ENCODE data around the gene PCCA.
A peak's percentile ranks its signal among the peaks of the same experiment; 100 is the strongest.
"Not testable (repeated sequence)": the region's sequence is repeated elsewhere in the genome, so short reads cannot be mapped to it uniquely, and the experiment has no call there.

The PCCA gene, protein sequence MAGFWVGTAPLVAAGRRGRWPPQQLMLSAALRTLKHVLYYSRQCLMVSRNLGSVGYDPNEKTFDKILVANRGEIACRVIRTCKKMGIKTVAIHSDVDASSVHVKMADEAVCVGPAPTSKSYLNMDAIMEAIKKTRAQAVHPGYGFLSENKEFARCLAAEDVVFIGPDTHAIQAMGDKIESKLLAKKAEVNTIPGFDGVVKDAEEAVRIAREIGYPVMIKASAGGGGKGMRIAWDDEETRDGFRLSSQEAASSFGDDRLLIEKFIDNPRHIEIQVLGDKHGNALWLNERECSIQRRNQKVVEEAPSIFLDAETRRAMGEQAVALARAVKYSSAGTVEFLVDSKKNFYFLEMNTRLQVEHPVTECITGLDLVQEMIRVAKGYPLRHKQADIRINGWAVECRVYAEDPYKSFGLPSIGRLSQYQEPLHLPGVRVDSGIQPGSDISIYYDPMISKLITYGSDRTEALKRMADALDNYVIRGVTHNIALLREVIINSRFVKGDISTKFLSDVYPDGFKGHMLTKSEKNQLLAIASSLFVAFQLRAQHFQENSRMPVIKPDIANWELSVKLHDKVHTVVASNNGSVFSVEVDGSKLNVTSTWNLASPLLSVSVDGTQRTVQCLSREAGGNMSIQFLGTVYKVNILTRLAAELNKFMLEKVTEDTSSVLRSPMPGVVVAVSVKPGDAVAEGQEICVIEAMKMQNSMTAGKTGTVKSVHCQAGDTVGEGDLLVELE

DNA sequence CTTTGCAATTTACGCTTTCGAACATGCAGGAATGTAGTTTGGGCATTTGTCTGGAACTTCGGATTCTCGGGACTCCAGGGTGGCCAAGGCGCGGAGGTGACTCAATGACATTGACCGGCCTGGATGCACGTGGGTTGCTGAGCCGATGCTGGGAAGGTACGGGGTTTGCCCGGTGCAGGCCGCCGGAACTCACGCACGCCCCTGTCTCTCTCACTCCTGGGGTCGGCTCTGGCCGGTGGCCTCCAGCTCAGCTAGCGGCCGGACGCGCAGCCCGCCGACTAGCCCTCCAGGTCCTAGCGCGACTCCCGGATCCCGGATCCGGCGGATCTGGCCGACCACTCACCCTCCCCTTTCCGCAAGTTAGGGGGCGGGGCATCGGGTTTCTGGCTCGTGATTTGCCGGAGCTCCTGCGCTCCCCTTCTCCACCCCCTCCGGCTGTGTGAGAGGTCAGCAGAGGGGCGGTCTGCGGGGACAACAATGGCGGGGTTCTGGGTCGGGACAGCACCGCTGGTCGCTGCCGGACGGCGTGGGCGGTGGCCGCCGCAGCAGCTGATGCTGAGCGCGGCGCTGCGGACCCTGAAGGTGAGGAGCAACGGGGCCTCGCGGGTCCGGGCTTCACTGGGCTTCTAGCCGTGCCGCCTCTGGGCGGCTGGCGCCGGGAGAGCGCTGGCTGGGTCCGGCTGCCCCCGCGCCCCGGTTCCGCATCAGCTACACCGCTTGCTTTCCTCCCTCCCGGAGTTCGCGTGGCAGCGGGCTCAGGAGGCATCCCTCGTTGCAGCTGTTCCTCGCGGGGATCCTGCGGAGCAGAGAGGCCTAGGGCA is at the start of gene PCCA:
TSS of gene PCCA (plus strand) at position 450 of the 821 bp plus-strand sequence. CDS start at position 478, 28 bp downstream.
- peak; percentile 71 for DNase-seq

DNA sequence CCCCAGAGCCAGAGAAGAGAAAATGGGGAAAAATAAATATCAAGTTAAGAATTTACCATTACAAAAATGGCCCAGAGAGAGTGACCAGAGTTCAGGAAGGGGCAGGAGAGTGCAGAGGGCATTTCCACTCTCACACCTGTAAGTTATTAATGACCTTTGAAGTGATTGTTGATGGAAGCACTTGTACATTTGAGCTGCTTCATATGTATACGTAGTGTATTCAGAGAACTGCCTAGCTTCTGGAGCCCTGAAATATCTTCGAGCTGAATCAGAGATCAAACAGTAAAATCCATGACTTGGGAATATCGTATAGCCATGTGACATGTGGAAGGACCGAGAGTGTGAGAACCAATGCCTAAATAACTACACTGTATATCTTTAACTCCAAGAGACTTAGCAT is 49.2 kb upstream of the PCCA start:
- DNase-seq, result peak; percentile 64

DNA sequence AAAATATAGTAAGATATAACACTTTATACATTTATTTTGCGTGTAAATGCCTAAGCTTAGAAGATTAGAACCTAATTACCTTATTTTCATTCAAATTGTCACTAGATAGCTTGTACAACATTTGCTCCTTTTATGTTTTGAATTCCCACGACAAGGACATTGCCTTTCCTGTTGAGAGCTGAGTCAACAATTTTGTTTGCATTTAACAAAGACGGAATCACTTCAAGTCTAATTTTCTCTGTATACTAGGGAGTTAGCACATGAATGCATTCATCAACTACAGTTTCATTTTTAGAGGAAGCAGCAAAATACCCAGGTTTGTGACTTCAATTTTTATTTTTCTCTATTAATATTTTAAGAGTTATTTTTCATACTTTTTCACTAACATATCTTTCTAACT is 48.7 kb upstream of the PCCA start:
- DNase-seq, result peak; percentile 68

DNA sequence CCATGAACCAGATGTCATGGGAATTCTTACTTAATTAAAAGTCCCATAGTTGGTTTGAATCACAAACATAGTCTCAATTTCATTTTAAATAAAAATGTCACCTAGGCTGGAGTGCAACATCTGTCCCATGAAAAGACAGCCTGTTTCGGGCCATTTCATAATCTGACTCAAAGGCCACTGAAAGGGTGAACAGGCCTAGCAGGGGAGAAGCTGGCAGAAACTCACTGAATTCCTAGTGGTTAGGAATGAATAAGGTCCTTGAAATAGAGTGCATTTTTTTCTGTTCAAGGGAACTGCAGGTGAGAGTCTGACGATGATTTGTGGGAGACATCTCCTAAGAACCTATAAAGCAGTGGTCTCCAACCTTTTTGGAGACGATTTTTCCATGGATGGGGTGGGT is 44.0 kb upstream of the PCCA start:
- DNase-seq, result no peak

DNA sequence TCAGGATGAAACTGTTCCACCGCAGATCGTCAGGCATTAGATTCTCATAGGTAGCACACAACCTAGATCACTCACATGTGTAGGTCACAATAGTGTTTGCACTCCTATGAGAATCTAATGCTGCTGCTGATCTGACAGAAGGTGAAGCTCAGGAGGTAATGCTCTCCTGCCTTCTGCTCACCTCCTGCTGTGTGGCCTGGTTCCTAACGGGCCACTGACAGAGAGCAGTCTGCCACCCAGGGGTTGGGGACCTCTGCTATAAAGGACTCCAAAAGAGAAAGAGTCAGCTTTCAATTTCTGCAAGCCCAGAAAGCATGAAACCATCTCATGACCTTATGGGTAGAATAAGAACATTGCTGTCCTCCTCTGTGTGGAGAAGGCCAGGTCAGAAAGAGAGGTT is 43.5 kb upstream of the PCCA start:
- no peak for DNase-seq

DNA sequence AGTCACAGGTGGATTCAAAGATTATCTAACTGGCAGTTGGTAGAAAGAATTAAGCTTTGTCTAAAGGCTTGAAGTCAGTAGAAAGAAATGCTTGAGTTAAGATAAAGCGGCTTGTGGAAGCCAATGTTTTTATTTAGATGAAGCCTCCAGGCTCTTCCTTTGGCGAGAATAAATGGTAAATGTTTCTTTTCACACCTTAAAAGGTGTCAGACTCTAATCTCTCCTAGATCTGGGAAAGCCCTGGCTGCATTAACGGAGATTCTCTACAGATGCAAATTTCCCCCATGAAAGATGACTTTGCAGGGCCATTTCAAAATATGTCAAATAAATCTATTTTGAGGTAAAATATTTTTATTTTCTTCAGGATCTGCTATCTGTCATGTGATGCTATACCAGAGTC is 37.8 kb upstream of the PCCA start:
- DNase-seq, result no peak

DNA sequence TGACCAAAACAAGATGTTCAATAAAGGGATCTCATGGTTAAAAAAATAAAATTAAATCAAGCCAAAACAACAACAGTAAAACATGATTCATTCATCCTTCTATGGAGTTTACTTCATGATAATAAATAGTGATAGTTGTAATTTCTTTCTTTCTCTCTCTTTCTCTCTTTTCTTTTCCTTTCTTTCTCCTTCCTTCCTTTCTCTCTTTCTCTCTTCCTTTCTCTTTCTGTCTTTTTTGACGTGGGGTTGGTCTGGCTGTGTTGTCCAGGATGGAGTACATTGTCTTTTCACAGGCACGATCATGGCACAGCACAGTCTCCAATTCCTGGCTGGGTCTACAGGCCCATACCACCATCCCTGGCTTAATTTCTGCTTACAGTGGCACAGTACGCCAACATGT is 29.1 kb upstream of the PCCA start:
- DNase-seq, result no peak

DNA sequence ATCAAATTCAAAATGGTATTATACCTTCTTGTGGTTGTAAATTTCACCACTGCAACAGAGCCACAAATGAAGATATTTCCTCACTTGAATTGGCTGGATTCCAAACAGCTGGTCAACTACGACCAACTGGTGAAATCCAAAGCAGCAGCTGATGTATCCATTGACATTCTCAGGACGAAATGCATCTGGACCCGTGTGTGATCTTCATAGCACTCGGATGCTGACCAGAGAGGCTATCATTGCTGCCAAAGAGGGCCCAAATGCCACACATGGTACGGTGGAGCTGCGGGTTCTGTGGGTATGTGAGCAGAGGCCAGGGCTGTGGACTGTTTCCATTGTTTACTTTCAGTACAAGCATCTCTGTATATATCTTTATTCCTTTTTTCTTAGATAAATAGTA is 25.6 kb upstream of the PCCA start:
- DNase-seq, result no peak

DNA sequence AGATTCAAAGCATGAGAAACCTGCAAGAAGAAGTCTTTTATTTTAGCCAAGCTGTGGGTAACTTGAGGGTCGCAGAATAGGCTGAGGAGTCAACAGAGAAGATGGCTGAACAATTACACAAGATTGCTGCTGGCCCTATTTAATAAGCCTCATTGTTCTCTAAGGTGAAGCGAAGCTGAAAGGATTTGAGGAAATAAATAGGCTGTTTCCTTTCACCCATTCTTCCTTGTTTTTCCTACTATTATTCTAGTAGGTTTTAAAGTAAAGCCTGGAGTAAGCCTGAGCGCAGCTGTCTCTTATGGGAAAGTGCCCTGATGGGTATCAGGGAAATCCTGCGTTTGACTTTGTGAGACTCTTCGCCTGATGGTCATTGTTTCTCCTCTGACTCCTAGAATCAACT is 25.0 kb upstream of the PCCA start:
- DNase-seq, result no peak

DNA sequence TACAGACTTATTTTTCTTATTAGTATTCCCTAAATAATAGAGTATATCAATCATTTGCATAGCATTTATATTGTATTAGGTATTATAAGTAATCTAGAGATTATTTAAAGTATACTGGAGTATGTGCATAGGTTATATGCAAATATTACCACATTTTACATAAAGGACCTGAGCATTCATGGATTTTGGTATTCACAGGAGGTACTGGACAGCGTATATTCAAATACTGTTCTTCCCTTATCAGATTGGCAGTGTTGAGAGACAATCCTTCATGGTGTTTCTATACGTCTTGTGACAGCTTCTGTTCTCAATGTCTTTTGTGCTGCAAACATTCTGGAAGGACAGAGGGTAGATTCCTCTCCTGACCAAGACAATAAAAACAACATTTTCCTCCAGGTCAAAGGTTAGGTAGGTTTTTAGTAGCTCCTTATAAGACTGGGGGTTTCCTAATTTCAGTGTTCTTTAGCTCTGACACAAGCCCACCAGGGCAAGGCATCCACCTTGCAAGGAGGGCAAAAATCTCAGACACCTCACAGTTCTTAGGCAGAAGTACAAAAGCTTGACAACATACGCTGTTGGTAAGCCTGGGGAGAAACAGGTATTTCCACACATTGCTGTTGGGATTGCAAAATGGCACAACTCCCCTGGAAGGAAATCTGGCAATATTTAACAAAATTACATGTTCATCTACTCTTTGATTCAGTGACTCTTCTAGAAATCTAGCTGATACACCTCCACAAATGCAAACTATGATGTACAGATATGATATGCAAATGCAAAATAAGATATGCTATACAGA is 20.6 kb upstream of the PCCA start:
- no peak for DNase-seq

DNA sequence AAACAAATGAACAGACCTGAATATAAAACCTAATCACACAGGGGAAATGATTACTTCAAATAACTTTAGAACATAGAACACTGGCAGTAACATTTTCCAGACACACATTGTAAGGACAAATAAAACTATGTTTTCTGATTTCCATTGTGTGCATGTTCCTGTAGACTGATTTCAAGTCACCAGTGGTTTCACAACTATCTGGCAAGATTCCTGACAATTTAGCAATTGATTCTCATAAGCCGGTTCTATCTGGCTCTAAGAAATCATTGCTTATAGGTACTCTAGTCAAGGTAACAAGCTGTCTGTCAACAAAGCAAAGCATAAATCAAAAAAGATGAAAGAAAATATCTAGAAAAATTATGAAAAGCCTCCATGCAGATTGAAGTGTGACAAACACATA is 19.6 kb upstream of the PCCA start:
- DNase-seq, result no peak

DNA sequence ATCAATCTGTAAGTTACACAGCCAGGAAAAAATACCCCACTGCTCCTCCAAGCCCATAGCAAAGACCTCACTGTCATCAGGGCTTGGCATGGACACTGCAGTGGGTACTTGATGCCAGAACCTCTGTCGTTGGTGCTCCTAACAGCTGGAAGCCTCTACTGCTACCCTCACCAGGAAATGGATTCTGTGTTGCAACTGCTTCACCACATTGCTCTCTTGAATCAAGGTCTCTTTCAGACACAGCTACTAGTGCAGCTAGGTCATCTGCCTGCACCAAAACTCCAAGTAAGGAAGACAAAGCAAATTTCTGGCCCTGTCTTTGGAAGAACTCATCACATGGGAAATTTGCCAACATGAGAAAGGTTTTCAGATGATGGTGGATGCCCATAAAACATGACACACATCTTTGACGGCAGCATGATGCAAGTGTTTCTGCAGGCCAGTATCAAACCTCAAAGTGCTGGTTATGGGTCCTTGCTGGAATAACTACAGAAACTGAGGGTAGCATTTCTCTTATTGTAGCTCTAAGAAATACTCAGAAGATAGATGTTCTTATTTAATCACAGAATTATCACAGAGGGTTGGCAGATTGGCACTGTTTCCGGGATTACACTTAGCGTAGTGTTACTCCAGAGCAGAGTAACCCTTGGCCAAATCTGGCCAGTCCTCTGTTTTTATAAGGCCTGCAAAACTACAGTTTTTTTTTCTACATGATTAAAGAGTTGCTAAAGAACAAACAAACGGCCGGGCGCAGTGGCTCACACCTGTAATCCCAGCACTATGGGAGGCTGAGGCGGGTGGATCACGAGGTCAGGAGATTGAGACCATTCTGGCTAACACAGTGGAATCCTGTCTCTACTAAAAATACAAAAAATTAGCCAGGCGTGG is 12.9 kb upstream of the PCCA start:
- no peak for DNase-seq

DNA sequence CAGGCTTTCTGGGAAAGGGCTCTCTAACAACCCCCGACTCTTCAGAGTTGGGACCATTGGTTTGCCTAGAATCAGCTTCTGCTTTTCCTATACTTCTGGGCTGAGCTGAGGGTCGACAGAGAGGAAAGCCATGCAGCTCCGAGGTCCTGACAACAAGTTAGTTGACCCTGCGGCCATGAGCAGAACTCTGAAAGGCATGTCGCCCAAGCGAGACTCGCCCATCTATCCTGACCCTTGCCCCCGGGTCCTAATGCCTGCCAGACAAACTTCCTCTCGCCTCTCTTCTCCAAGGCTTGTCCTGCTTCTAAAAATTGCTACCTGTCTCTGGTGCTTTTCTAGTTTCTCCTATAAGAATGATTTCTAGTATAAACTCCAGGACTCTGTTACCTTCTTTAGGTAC is 9.9 kb upstream of the PCCA start:
- DNase-seq, result not testable (repeated sequence)

DNA sequence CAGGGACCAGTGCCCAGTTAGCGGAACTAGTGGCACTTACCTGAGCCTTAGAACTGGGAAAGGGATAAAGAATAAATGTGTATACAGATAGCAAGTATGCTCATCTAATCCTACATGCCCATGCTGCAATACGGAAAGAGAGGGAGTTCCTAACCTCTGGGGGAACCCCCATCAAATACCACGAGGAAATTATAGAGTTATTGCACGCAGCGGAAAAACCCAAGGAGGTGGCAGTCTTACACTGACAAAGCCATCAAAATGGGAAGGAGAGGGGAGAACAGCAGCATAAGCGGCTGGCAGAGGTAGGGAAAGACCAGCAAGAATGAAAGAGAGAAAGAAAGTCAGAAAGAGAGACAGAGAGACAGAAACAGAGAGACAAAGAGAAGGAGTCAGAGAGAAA is 5.5 kb upstream of the PCCA start:
- DNase-seq, result not testable (repeated sequence)

DNA sequence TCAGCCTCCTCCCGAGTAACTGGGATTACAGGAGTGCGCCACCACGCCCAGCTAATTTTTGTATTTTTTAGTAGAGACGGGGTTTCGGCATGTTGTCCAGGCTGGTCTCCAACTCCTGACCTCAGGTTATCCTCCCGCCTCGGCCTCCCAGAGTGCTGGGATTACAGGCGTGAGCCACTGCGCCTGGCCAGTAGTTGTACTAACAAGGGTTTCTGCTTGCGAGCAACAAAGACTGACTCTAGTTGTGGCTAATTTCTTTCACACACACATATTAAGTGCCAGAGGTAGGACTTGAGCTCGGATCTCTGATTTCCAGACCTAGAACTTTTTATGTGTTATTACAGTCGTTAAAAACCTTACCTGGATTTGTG is 635 bp upstream of the PCCA start:
- DNase-seq, result no peak

DNA sequence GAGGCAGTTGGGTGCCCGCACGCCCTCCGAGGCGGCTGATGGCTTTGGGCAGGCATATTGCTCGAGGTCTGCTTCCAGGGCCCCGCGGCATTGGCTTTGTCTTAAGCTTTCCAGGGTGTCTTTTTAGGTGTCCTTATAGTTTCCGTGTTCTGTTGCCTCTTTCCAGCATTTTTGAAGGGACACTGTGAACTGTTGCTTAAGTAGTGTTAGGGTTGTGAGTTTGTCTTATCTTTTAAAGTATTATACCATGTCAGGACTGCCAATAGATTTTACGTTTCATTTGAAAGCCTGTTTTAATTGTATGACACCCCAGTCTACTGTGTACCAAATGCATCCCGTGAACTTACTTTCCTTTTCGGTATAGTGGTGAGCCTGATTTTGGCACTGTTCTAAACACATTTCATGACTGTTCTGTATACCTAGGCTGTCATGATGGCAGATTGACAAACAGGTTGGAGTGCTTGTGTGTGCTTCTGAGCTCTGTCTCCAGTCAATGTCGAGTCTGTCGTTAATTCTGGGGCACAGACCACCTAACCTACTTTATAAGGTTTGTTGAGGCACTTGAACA is 656 bp downstream of the PCCA start:
- DNase-seq, result peak; percentile 7

DNA sequence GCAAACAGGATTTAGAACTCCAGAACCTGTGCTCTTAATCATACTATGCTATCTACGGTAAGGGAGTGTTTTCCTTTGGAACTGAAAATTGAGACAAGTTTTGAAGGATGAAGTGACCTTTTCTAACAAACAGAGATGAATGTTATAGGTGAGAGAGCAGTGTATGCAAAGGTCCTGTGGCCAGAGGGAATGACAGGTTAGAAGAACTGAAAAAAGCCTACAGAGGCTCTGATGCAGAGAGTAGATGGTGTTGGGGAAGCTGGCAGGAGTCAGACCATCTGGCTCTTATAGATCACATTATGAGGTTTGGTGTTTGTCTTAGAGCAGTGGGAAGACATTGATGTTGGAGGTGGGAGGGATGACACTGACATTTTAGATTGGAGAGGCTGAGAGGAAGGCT is 2.0 kb downstream of the PCCA start:
- DNase-seq, result no peak

DNA sequence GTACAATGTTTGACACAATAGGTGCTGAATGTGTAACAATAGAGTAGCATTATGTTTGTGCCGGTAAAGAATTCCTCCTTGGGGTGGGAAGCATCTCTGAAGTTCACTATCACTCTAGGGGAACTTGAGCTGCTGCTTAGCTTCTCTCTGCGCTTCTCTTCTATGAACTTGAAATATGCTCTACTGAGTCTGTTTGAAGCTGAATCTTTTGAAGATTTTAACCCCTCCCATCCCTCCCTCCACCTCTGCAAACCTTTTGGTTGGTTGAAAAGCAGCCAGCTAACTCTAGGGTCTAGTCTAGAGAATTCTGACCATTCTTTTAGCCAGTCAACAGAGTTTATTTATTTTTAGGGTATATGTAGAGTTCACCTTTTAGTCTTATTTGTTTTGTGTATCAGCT is 2.5 kb downstream of the PCCA start:
- no peak for DNase-seq

DNA sequence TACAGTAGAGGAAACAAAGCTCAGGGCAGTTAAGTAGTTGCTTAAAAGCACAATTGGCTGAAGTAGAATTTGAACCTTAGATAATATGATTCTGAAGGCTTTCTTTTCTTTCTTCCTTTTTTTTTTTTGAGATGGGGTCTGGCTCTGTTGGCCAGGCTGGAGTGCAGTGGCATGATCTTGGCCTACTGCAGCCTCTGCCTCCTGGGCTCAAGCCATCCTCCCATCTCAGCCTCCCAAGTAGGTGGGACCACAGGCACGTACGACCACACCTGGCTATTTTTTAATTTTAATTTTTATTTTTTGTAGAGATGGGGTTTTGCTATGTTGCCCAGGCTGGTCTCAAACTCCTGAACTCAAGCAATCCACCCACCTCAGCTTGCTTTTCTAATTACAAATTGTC is 3.4 kb downstream of the PCCA start:
- DNase-seq, result not testable (repeated sequence)

DNA sequence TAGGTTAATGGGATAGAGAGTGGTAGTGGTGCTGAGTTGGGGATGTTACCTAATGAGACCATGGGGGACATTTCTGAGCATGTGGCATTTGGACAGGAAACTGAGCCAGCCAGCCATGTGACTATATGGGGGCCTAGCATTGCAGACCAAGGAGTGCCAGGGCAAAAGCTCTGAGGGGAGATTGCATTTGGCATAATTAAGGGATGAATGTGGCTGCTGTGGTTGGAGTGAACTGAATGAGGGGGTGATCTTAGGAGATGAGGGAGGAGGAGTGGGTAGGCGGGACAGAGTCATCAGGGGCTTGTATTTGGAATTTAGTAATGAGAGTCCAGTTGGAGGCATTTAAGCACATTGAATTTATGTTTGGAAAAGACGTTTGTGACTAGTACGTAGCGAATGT is 6.6 kb downstream of the PCCA start:
- DNase-seq, result no peak

DNA sequence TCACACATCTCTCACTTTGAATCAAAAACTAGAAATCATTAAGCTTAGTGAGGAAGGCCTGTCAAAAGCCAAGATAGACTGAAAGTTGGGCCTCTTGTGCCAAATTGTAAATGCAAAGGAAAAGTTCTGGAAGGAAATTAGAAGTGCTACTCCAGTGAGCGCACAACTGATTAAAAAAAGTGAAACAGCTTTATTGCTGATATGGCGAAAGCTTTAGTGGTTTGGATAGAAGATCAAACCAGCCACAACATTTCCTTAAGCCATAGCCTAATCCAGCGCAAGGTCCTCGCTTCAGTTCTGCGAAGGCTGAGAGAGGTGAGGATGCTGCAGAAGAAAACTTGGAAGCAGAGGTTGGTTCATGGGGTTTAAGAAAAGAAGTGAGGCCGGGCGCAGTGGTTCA is 7.6 kb downstream of the PCCA start:
- no peak for DNase-seq
